Colonic mucosa (tissue), 4 donors: Measurements from ENCODE around the gene VAV2. TPM values are rescaled to one million over a fixed set of nuclear protein-coding genes. Genes with fewer than 3 reads are reported as not detected.

Experiments
- DNase-seq: peaks from one replicate; pipeline ENCODE4 v3.0.0-alpha.2; 2020
- H3K27ac ChIP-seq: fragments of 200-600 bp; one replicate; pipeline ENCODE4 v1.8.0; 2021
- H3K27me3 ChIP-seq: fragments of 200-600 bp; one replicate; pipeline ENCODE4 v1.8.0; 2021
- H3K36me3 ChIP-seq: fragments of 200-600 bp; one replicate; pipeline ENCODE4 v1.8.0; 2021
- H3K4me1 ChIP-seq: fragments of 200-600 bp; one replicate; pipeline ENCODE4 v1.8.0; 2021; ENCODE audit warnings: mild to moderate bottlenecking
- H3K4me3 ChIP-seq: fragments of 200-600 bp; one replicate; pipeline ENCODE4 v1.8.0; 2021
- H3K9ac ChIP-seq, 2 donors: one replicate each; pipeline ENCODE4 v1.7.0; 2013; ENCODE audit warnings: control low read depth in 2 of 2, low read depth in 2 of 2, low read length in 2 of 2
- H3K9me3 ChIP-seq: fragments of 200-600 bp; one replicate; pipeline ENCODE4 v1.8.0; 2021
- intact Hi-C: fragments of 100-400 bp; cut with DNase I; formaldehyde crosslinking; loops from one replicate; pipeline ENCODE4 v1.14.1; 2022
- total RNA-seq, 2 donors: library from RNA; stranded (reverse); fragmentation: NEBNext Ultra II Directional in 1 of 2; extraction: Animal tissue kit (Norgen Biotek cat#: 25700) in 1 of 2; gene quantifications; one replicate each; pipeline ENCODE4 v1.2.1, GENCODE V29; 2021
- TF ChIP-seq, protein P1 (sequence below): fragments of 200-600 bp; IDR thresholded peaks from one replicate; pipeline ENCODE4 v1.8.0; 2022; ENCODE audit warnings: antibody characterized with exemption, mild to moderate bottlenecking
- donor health status: healthy.
- donor health status: DM: no; HTN: no; CAD: no.
- donor health status: DM: no; HTN: no; CAD: no.

VAV2 gene
- total RNA-seq, 2 donors from 2014 or later, result 30.7 to 45.1 TPM

DNA sequence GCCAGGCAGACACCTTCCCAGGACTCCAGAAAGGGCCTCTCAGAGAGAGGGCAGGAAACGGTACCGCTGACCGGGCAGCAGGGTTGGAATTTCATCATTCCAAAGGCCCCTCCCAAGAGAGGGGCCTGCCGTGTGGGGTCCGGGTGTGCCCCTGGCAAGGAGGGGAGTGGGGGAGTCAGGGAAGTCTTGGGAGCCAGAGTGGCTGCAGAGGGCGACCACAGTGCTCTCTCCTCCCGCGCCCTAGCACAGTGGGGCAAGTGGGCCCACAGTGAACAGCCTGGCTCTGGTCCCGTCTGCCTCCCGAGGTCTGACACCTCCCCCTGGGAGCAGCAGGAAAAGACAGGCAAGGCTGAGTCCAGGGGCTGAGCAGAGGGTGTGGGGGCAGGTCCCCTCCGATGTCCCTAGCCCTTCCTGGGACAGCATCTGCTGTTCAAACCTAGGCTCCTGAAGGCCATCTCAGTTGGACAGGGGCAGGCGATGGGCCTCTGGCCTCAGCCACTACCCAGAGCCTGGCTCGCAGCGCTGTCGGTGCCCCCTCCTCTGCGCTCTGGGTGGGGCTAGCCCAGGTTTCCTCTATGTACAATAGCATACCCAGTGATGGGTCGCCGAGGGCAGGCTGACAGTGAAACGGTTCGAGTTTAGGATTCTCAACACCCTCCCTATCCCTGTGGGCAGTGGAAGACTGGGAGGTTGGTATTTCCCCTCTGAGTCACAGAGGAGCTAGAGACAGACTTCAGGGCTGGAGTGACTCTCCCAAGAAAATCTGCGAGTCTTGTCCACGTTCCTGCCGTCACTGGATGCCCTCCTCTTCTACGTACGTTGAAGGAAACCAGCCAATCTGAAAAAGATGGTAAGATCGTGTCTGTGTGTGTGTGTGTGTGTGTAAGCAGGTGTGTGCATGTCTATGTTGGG is 228.6 kb downstream of the VAV2 start:
- Histone ChIP-seq H3K4me1 (no peaks in the 10 kb centered on the region), H3K9ac (no peak overlapping the region), H3K27ac (no peak overlapping the region), H3K9me3 (no peaks in the 10 kb centered on the region), H3K4me3 (no peak overlapping the region), H3K36me3 (peaks cover 4% of the 10 kb centered on the region), H3K27me3 (no peaks in the 10 kb centered on the region)
- no peak for DNase-seq
- TF ChIP-seq, protein P1, sequence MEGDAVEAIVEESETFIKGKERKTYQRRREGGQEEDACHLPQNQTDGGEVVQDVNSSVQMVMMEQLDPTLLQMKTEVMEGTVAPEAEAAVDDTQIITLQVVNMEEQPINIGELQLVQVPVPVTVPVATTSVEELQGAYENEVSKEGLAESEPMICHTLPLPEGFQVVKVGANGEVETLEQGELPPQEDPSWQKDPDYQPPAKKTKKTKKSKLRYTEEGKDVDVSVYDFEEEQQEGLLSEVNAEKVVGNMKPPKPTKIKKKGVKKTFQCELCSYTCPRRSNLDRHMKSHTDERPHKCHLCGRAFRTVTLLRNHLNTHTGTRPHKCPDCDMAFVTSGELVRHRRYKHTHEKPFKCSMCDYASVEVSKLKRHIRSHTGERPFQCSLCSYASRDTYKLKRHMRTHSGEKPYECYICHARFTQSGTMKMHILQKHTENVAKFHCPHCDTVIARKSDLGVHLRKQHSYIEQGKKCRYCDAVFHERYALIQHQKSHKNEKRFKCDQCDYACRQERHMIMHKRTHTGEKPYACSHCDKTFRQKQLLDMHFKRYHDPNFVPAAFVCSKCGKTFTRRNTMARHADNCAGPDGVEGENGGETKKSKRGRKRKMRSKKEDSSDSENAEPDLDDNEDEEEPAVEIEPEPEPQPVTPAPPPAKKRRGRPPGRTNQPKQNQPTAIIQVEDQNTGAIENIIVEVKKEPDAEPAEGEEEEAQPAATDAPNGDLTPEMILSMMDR, result no peak
- intact Hi-C loops, result no loop called here

DNA sequence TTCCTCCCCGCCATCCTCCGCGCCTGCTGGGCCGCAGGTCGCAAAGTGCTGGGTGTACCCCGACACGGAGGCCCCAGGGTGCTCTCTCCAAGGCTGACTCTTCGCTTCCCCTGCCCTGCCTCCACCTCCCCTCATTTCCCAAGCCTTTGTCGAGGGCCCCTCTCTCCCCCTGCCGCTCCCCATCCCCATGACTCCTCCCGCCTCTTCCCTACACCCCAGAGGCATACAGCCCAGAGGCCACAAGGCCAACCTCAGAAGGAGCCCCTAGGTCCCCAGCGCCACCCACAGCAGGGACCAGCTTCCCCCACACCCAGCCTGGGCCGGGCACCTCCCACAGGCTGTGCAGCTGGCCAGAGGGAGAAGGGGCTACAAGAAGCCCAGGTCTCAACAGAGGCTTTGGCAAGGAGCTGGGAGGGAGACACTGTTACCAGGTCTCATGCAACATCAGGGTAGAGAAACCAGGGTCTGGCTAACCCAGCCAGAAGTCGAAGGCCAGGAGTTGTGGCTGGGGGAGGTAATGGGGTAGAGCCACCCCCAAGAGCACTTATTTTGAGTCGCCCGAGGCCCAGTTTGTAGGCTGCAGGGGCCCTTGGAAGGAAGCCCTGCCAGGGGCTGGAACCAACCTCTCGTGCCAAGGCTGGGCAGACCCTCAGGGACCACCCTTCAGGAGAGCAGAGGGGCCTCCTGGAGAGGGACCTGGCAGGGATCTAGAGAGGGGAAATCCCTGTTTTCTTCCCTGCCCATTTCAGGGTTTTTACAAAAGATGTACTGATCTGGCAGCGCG is 229.4 kb downstream of the VAV2 start:
- TF ChIP-seq, protein P1, result no peak
- no peak for DNase-seq
- intact Hi-C loops, result no loop called here

DNA sequence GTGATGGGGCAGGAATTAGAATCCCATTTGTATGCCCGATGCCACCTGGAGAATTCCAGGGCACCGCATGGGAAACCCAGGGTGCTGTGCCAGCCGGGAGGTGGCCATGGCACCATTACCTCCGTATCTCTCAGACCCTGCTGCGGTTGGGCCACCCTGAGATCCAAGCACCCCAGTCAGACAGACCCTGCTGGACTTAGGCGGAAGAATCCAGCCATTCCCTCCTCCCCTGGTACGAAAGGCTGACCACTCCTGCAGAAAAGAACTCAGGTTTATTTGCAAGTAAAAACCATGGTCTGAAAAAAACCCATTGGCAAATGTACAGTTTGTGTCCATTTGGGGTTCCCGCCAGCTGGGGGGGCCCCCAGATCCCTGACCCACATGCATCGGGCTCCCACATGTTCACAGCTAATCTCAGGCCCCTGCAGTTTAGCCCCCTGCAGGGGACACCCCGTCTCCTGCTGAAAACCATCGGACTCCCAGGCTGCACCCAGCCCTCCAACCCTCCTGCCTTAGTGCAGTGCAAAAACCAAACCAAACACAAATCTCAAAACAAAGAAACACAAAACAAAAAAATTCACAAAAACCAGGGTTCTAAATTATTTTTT is 230.4 kb downstream of the VAV2 start:
- intact Hi-C loops, result no loop called here
- Histone ChIP-seq H3K36me3 (no peaks in the 10 kb centered on the region), H3K9ac (no peak overlapping the region), H3K27me3 (no peaks in the 10 kb centered on the region), H3K27ac (no peak overlapping the region), H3K9me3 (no peaks in the 10 kb centered on the region), H3K4me1 (no peaks in the 10 kb centered on the region), H3K4me3 (no peak overlapping the region)
- TF ChIP-seq, protein P1, result no peak
- no peak for DNase-seq

More for the DNA sequence above, 229.4 kb downstream of the VAV2 start:
- Histone ChIP-seq H3K27ac (no peak overlapping the region), H3K4me1 (no peaks in the 10 kb centered on the region), H3K4me3 (no peak overlapping the region), H3K9ac (no peak overlapping the region), H3K9me3 (no peaks in the 10 kb centered on the region), H3K27me3 (no peaks in the 10 kb centered on the region), H3K36me3 (peaks cover 1% of the 10 kb centered on the region)

DNA sequence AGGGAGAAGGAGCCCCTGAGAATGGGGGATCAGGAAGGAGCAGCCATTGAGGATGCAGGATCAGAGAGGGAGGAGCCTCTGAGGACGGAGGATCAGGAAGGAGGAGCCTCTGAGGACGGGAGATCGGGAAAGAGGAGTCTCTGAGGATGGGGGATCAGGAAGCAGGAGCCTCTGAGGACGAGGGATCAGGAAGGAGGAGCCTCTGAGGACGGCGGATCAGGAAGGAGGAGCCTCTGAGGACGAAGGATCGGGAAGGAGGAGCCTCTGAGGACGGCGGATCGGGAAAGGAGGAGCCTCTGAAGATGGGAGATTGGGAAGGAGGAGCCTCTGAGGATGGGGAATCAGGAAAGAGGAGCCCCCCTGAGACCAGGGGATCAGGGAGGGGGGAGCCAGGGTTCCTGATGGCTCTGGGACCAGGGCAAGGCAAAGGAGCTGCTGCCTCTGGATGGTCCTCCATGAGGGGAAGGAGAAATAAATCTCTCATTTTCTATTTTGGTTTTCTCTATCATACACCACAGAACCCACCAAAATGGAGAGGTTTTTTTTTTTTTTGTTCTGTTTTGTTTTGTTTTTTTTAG is 231.3 kb downstream of the VAV2 start:
- Histone ChIP-seq H3K4me3 (no peak overlapping the region), H3K27me3 (no peaks in the 10 kb centered on the region), H3K27ac (no peak overlapping the region), H3K9me3 (no peaks in the 10 kb centered on the region), H3K36me3 (no peaks in the 10 kb centered on the region), H3K4me1 (no peaks in the 10 kb centered on the region), H3K9ac (no peak overlapping the region)
- intact Hi-C loops, result no loop called here
- DNase-seq, result no peak
- TF ChIP-seq, protein P1, result no peak

DNA sequence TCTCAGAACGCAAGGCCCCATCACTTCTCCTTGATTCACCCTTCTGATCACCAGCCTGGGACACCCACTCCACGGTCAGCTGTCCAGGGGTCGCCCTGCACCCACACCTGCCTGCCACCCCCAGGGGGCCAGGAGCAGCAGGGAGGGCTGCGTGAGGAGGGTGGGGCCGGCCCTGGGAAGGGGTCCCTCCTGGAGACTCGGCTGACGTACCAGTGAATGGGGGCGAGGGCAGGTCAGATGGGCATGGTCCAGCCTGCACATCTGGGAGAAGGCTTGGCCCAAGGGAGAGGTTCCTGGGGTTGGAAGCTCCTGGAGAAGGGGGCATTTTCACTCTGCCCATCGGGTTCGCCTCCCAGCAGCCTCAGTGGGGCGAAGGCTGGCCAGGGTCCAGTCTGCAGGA is 232.2 kb downstream of the VAV2 start:
- TF ChIP-seq, protein P1, result no peak
- H3K9ac ChIP-seq, result no peak overlapping the region
- no peak overlapping the region for H3K4me3 ChIP-seq
- no peaks in the 10 kb centered on the region for H3K36me3 ChIP-seq
- no peaks in the 10 kb centered on the region for H3K4me1 ChIP-seq
- H3K27me3 ChIP-seq, result no peaks in the 10 kb centered on the region
- intact Hi-C loops, result no loop called here
- no peak for DNase-seq
- H3K27ac ChIP-seq, result no peak overlapping the region
- H3K9me3 ChIP-seq, result no peaks in the 10 kb centered on the region
